ENCODE results near the gene SNAI1. TPM values are rescaled to one million over a fixed set of nuclear protein-coding genes. Genes with fewer than 3 reads are reported as not detected.

SNAI1 gene
- total and polyA plus RNA-seq, 2 donors (not counting 1 experiment from before 2014, with no cell fraction given), result 0.66 to 1.4 TPM

DNA sequence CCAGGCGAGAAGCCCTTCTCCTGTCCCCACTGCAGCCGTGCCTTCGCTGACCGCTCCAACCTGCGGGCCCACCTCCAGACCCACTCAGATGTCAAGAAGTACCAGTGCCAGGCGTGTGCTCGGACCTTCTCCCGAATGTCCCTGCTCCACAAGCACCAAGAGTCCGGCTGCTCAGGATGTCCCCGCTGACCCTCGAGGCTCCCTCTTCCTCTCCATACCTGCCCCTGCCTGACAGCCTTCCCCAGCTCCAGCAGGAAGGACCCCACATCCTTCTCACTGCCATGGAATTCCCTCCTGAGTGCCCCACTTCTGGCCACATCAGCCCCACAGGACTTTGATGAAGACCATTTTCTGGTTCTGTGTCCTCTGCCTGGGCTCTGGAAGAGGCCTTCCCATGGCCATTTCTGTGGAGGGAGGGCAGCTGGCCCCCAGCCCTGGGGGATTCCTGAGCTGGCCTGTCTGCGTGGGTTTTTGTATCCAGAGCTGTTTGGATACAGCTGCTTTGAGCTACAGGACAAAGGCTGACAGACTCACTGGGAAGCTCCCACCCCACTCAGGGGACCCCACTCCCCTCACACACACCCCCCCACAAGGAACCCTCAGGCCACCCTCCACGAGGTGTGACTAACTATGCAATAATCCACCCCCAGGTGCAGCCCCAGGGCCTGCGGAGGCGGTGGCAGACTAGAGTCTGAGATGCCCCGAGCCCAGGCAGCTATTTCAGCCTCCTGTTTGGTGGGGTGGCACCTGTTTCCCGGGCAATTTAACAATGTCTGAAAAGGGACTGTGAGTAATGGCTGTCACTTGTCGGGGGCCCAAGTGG lies 5.3 kb downstream of the SNAI1 start:
- no peak overlapping the region for H2AFZ ChIP-seq (ENCODE audit: low read length)

DNA sequence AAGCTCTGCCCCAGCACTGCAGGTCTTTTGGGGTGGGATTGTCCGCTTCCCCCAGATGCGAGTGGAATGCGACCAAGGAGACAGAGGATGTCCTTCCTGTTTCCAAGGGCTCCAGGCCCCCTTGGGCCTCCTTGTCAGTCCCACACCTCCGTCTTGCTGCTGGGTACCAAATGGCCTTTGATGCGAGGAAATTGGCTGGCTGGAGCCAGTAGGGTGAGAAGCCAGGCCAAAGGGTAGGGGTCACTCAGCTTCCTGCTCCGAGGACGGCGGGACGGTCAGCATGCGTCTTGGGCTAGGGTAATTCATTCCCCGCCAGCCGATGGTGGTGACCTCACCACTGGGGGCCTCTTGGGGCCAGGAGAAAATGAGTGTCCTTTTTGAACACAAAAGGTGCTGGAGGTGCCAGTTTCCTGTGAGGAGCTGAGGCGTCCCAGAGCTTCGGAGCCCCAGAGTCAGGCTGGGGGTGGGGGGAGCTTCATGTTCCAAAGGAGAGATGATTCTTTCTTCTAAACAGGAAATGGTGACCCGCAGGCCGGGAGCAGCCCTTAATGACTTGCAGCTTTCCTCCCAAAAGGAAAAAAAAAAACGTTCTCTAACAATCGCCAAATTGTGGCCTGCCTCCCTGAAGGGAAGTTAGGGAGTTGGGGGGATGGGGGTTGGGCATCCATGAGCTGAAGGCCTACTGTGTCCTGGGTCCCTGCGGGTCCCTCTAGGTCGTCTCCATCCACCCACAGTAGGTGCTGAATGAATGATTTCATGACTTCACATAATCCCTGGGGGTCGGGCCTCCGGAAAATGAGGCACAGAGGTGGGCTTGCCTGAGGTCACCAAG lies 6.7 kb downstream of the SNAI1 start:
- TF ChIP-seq EZH2 (IDR thresholded peaks at IDR 0.05; ENCODE audit: low read length, missing control alignments), result no peak
- TF ChIP-seq, protein P1, sequence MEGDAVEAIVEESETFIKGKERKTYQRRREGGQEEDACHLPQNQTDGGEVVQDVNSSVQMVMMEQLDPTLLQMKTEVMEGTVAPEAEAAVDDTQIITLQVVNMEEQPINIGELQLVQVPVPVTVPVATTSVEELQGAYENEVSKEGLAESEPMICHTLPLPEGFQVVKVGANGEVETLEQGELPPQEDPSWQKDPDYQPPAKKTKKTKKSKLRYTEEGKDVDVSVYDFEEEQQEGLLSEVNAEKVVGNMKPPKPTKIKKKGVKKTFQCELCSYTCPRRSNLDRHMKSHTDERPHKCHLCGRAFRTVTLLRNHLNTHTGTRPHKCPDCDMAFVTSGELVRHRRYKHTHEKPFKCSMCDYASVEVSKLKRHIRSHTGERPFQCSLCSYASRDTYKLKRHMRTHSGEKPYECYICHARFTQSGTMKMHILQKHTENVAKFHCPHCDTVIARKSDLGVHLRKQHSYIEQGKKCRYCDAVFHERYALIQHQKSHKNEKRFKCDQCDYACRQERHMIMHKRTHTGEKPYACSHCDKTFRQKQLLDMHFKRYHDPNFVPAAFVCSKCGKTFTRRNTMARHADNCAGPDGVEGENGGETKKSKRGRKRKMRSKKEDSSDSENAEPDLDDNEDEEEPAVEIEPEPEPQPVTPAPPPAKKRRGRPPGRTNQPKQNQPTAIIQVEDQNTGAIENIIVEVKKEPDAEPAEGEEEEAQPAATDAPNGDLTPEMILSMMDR (conservative IDR thresholded peaks at IDR 0.05 in 1 of 2, IDR thresholded peaks at IDR 0.05 in 1 of 2; ENCODE audit: low read depth in 1 of 2, low read length in 2 of 2), result no peak
- no peaks in the 10 kb centered on the region for H3K27me3 ChIP-seq (ENCODE audit: control insufficient read depth, insufficient read depth, low read length)
- H3K79me2 ChIP-seq (ENCODE audit: control insufficient read depth, insufficient read depth, low read length), result peaks cover 19% of the 10 kb centered on the region
- H4K20me1 ChIP-seq (ENCODE audit: control insufficient read depth, extremely low read depth, insufficient read depth, low read length), result no peaks in the 10 kb centered on the region
- H3K27ac ChIP-seq (ENCODE audit: insufficient read depth, low read length), result peak overlapping the region; percentile 93
- H3K9me3 ChIP-seq (ENCODE audit: control insufficient read depth, insufficient read depth, low read depth, low read length), result no peaks in the 10 kb centered on the region
- H3K9ac ChIP-seq (ENCODE audit: insufficient read depth, low read length), result peak overlapping the region; percentile 56
- peak overlapping the region; percentile 67 for H2AFZ ChIP-seq (ENCODE audit: low read length)
- no peak overlapping the region for H3K4me3 ChIP-seq (replicated peaks in 1 of 4; ENCODE audit: control extremely low read depth in 1 of 4, insufficient read depth in 1 of 4, low read depth in 3 of 4, low read length in 4 of 4)
- H3K4me1 ChIP-seq (ENCODE audit: control insufficient read depth, extremely low read depth, insufficient read depth, low read length), result peaks cover 33% of the 10 kb centered on the region
- H3K36me3 ChIP-seq (ENCODE audit: control insufficient read depth, insufficient read depth, low read length), result peaks cover 6% of the 10 kb centered on the region
- peak overlapping the region; percentile 37 for H3K4me2 ChIP-seq (ENCODE audit: extremely low read depth, insufficient read depth, low read length)
- peak; percentile 78 to 91 for DNase-seq (ENCODE audit: low read depth in 2 of 2)

More for the DNA sequence above, 5.3 kb downstream of the SNAI1 start:
- TF ChIP-seq EZH2 (IDR thresholded peaks at IDR 0.05; ENCODE audit: low read length, missing control alignments), result no peak
- TF ChIP-seq, protein P1 (conservative IDR thresholded peaks at IDR 0.05 in 1 of 2, IDR thresholded peaks at IDR 0.05 in 1 of 2; ENCODE audit: low read depth in 1 of 2, low read length in 2 of 2), result no peak
- Histone ChIP-seq H3K27ac (ENCODE audit: insufficient read depth, low read length) (peak overlapping the region; percentile 93), H3K27me3 (ENCODE audit: control insufficient read depth, insufficient read depth, low read length) (no peaks in the 10 kb centered on the region), H3K36me3 (ENCODE audit: control insufficient read depth, insufficient read depth, low read length) (peaks cover 10% of the 10 kb centered on the region), H4K20me1 (ENCODE audit: control insufficient read depth, extremely low read depth, insufficient read depth, low read length) (no peaks in the 10 kb centered on the region), H3K4me1 (ENCODE audit: control insufficient read depth, extremely low read depth, insufficient read depth, low read length) (peaks cover 34% of the 10 kb centered on the region), H3K9ac (ENCODE audit: insufficient read depth, low read length) (no peak overlapping the region), H3K4me2 (ENCODE audit: extremely low read depth, insufficient read depth, low read length) (peak overlapping the region; percentile 26), H3K4me3 (replicated peaks in 1 of 4; ENCODE audit: control extremely low read depth in 1 of 4, insufficient read depth in 1 of 4, low read depth in 3 of 4, low read length in 4 of 4) (no peak overlapping the region), H3K9me3 (ENCODE audit: control insufficient read depth, insufficient read depth, low read depth, low read length) (no peaks in the 10 kb centered on the region), H3K79me2 (ENCODE audit: control insufficient read depth, insufficient read depth, low read length) (peaks cover 32% of the 10 kb centered on the region)
- DNase-seq (ENCODE audit: low read depth in 2 of 2), result peak in 1 of 2 donors; percentile 61

DNA sequence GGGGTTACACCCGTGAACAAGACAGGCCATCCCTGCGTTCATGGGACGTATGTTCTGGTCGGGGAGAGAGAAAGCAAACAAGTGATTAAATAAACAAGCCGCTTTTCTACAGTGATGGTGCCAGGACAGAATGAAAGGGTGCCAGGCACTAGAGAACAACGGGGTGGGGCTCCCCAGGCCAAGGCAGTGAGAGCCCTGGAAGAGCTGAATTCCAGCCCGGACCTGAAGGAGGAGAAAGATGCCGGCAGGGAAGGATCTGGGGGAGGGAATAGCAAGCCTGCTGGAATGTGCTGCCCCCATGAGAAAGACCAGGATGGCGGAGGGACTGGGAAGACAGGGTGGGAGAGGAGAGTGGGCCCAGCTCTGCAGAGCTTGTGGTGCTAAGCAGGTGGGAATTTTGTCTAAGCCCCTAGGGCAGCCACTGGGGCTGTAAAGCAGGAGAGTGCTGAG lies 7.5 kb downstream of the SNAI1 start:
- Histone ChIP-seq H3K36me3 (ENCODE audit: control insufficient read depth, insufficient read depth, low read length) (peaks cover 5% of the 10 kb centered on the region), H3K27ac (ENCODE audit: insufficient read depth, low read length) (peak overlapping the region; percentile 93), H3K4me3 (replicated peaks in 1 of 4; ENCODE audit: control extremely low read depth in 1 of 4, insufficient read depth in 1 of 4, low read depth in 3 of 4, low read length in 4 of 4) (no peak overlapping the region), H2AFZ (ENCODE audit: low read length) (peak overlapping the region; percentile 76), H3K27me3 (ENCODE audit: control insufficient read depth, insufficient read depth, low read length) (no peaks in the 10 kb centered on the region), H3K4me2 (ENCODE audit: extremely low read depth, insufficient read depth, low read length) (peak overlapping the region; percentile 37), H3K4me1 (ENCODE audit: control insufficient read depth, extremely low read depth, insufficient read depth, low read length) (peaks cover 29% of the 10 kb centered on the region), H4K20me1 (ENCODE audit: control insufficient read depth, extremely low read depth, insufficient read depth, low read length) (no peaks in the 10 kb centered on the region), H3K9me3 (ENCODE audit: control insufficient read depth, insufficient read depth, low read depth, low read length) (no peaks in the 10 kb centered on the region), H3K9ac (ENCODE audit: insufficient read depth, low read length) (peak overlapping the region; percentile 25), H3K79me2 (ENCODE audit: control insufficient read depth, insufficient read depth, low read length) (peaks cover 11% of the 10 kb centered on the region)
- no peak for TF ChIP-seq EZH2 (IDR thresholded peaks at IDR 0.05; ENCODE audit: low read length, missing control alignments)
- TF ChIP-seq, protein P1 (conservative IDR thresholded peaks at IDR 0.05 in 1 of 2, IDR thresholded peaks at IDR 0.05 in 1 of 2; ENCODE audit: low read depth in 1 of 2, low read length in 2 of 2), result no peak
- DNase-seq (ENCODE audit: low read depth in 2 of 2), result peak; percentile 40 to 46
